ENCODE data around the gene MMD2.

DNA sequence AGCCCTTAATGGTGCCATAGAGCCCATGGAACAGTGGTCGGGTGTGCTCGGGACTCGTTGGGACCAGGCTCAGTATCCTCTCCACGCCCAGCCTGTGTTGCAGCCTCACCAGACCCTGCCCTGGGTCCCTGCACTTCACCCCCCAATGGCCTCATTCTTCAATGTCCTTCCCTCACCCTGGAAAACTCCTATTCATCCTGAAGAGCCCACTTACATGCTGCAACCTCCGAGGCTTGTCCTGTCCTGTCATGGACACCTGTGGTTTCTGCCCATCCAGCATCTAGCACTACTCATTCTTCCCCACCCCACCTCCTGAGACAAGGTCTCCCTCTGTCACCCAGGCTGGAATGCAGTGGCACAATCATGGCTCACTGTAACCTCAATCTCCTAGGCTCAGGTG lies 7.7 kb downstream of the MMD2 start:
- TF ChIP-seq TAF1 (IDR thresholded peaks at IDR 0.05; ENCODE audit: borderline replicate concordance, low read depth, low read length) (no peak), POLR2AphosphoS5 (IDR thresholded peaks at IDR 0.05; ENCODE audit: low read depth, low read length) (no peak), POLR2A (IDR thresholded peaks at IDR 0.05; ENCODE audit: low read depth, low read length) (no peak)

All from GM12892 (cell line).